ENCODE data around the gene HEMK1.

HEMK1 gene

DNA sequence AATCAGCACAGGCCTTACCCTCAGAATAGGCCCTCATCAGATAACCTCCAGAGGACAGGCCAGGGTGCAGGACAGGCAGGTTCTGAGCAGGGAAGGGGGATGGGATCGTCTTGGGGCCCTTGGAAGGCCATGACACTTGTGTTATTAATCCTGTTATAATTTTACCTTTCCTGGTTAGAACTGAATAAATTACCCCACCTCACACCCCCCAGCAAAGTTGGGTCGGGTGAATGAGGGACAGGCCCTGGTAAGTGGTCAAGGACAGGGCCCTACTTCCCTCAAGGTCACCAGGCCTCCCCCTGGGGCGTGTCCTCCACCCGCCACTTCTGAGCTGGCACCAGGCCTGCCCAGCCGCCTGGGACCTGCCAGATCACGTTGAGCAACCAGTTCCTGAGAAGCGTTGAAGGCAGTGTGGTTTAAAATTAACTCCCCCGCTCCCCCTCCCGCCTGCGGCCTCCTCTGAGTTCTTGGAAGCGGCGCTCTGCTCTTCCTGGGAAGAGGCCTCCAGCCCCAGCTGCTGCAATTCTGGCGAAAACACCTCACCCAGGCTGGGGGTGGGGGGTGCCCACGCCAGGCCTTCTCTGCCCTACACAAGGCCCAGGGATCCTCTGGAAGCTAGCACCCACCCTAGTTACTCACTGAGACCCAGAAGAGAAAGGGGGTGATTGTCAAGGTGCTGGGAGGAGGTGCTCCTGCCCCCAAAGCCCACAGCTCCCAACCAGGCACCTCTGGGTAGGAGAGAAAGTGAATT lies 31.7 kb downstream of the HEMK1 start:
- peak; percentile 95 for DNase-seq (ENCODE audit: low spot score)

- no peak for DNase-seq (ENCODE audit: low spot score)
Observed at GRCh38 chr3:50602595-50603191, 33.4 kb downstream of the HEMK1 start.

DNA sequence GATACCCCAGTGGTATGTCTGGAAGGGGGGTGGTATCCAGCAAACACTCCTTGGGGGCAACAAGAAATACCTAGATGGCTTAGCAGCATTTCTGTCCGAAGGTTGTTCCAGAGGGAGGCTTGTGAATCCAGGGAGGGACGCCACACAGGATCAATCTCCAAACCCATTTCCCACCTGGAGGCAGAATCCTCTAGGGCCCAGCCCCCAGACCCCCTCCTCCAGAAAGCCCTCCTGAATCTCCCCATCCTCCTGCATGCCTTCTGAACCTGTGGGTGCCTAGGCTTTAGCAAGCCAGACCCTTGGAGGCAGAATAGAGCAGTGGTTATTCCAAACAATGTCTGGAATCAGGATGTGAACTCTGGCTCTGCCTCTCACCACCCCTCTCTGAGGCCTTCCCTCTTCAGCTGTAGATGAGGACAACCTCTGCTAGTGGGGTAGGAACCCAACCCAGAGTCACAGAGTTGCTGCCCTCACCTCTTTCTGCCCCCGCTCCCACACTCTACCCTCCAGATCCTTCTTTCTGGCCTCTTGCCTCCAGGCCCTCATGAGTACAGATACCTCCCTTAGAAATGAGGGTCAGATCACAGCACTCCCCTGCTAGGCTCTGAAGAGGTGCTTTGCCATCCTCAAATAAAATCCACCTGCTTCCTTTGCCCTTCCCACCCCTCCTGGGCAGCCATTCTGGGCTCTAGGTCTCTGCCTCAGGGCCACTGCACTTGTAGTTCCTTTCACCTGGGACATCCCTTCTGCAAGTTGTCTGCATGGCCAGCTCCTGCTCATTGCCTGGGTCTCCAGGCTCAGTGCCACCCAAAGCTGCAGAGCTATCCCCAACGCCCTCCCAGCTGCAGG lies 34.2 kb downstream of the HEMK1 start:
- DNase-seq (ENCODE audit: low spot score): no peak

DNA sequence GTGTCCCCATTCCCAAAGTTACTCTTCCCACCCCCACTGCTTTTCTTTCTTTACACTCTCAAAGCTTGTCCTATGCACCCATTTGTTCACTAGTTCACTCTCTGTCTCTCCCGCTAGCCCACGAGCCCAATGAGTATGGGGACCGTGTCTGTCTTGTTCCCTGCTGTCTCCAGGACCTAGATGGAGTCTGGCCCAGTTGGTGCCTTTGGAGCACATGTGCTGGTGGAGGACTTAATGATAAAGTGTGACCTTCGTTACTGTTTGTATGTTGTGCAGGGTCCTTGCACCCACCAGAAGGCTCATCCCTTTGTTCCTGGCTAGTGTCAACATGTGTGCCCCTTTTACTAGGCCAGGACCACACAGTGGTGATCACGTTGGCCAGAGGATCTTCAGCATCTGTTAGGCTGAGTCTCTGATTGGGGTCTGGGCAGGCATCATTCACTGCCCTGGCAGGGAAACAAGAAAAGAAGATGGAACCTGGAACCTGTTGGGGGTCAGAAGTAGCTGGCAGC lies 34.8 kb downstream of the HEMK1 start:
- DNase-seq (ENCODE audit: low spot score): no peak

DNA sequence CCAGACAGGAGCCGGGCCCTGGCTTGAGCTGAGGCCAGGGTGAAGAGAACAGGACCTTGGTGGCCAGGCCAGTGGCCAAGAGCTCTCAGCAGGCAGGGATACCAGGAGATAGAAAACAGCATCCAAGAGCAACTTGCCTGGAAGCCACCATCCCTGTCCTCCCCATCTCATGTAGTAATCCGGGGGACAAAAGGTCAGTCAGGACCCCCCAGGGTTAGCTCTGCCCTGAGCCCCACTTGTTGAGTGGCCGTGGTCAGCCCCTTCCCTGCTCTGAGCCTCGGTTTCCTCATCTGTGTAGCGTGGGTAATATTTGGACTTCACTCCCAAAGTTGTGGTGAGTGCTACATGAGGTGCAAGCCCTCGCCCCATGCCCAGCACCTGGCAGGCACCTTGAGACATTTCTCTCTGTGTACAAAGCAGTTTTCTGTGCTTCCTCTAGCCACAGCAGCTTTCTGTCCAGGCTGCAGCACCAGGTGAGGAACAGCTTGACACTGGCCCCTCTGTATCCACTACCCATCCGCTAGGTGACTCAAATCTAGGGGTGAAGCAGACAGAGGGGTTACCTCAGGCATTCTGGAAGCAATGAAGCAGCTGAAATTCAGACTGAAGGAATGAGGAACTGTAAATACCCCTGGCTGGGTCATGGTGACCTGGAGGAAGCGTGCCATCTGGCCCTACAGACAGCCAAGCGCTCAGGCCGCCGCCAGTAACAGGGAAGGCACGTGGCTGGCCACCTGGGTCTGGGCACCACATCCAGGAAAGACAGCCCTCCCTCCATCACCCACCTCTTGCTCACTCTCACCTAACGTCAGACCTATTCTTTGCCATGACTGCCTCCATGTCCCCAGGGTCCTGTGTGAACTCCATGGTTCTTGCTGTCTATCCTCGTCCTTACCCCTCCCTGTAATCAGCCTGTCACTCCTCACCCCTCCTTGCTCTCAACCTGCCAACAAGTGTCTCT lies 35.6 kb downstream of the HEMK1 start:
- DNase-seq (ENCODE audit: low spot score): no peak

- DNase-seq (ENCODE audit: low spot score): no peak
Observed at GRCh38 chr3:50605901-50606326, 36.6 kb downstream of the HEMK1 start.

DNA sequence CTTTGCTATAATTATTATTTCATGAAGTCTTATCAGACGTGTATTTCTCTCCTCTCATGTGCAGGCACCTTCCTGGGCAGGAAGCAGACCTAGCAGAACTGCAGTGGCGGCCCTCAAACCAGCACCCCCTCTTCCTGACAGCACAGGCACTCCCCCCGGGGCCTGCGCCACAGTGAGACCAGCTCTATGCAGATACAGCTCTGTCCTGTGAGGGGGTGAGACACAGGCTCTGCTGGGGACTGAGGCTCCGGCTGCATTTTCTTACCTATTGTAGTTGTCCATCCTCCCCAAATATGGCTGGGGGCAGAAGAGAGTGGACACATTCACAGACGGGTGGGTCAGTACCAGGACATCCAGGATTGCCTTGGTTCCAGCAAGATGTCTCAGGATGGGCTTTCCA lies 37.3 kb downstream of the HEMK1 start:
- no peak for DNase-seq (ENCODE audit: low spot score)

DNA sequence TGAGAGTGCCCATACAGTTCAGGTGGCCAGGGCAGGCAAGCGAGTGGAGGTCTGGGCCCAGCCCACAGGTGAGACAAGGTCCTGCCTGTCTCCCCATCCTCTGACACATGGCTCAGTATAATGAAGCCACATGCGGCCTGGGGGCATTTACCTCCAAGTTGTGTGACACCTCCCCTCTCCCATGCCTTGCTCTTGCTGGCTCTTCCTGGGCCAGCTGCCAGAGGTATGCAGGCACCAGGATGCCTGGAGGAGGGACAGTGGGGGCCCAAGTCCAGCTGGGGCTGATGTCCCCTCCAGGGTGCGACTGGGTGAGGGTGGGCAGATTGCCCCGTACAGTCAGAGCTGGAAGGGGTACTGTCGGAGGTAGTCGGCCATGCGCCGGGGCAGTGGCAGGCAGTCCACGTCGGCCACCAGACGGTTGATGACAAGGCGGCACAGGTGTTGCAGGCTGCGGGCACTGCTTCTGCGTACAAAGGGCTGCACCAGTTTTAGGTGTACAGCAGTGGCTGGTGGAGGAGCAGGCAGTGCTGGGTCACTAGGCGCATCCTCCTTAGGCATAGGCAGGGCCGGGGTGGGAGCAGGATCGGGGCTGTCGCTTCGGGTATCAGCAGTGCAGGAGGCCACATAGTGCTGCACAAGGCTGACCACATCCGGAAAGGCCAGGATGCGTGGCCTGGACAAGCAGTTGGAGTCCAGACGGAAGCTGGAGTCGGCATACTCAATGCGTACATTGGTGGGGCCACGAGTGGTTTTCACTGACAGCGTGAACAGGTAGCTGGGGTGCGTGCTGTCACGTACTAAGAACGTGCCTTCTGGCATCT lies 38.2 kb downstream of the HEMK1 start:
- DNase-seq (ENCODE audit: low spot score): no peak

- DNase-seq (ENCODE audit: low spot score): no peak
Observed at GRCh38 chr3:50608278-50608677, 39.0 kb downstream of the HEMK1 start.

DNA sequence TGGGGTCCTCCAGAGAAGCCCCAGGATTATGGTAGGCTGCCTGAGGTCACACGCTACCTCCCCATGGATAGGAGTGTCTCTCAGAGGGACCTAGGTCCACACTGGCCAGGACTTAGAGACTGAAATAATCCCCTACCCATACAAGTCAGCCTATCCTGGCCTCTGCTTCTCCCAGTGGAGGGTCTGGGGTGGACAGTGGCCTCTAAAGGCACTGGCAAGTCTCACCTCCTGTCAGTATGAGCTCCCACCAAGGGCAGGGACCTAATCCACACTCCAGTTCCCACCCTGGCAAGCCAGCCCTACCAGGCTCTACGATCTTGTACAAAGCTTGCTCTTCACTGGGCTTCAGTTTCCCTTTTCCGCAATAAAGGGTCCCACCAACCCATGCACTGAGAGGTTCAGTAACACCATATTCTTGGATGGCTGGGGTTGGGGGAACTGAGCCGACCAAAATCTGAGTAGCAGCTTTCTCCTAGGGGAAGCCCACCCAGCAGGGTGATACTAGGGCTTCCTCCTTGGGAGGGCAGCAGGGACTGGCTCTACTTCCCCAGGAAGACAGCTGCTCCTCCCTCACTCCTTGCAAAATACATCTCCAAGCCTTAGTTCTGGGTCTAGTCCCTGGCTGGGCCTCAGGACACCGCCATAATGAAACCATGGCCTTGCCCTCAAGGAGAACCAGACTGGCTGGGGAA lies 39.9 kb downstream of the HEMK1 start:
- DNase-seq (ENCODE audit: low spot score): no peak

DNA sequence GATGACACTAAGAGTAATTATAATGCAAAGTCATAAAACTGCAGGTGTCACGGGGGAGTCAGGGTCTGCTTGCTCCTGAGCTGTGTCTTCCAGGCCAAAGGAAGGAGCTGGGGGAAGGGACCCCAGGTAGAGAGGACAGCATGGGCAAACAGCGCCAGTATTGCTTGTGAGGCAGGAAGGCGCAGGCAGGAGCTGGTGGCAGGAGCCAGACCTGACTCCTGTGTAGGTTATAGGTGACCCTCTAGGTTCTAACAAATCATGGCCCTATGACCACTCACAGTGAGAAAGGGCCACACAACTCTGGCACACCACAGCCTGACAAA lies 40.4 kb downstream of the HEMK1 start:
- no peak for DNase-seq (ENCODE audit: low spot score)

GRCh38 chr3:50610181-50610971 lies 41.1 kb downstream of the HEMK1 start:
- DNase-seq (ENCODE audit: low spot score): no peak

GRCh38 chr3:50610992-50611463 lies 41.7 kb downstream of the HEMK1 start:
- DNase-seq (ENCODE audit: low spot score): no peak

GRCh38 chr3:50611464-50612233 lies 42.3 kb downstream of the HEMK1 start, which contains the start of gene CISH:
Gene CISH (minus strand): TSS chr3:50611774. CDS start chr3:50611650, 124 bp downstream.
- peak; percentile 96 for DNase-seq (ENCODE audit: low spot score)

GRCh38 chr3:50612234-50612882 lies 43.0 kb downstream of the HEMK1 start:
- DNase-seq (ENCODE audit: low spot score): no peak

- DNase-seq (ENCODE audit: low spot score): no peak
Observed at GRCh38 chr3:50612970-50613846, 43.9 kb downstream of the HEMK1 start.

DNA sequence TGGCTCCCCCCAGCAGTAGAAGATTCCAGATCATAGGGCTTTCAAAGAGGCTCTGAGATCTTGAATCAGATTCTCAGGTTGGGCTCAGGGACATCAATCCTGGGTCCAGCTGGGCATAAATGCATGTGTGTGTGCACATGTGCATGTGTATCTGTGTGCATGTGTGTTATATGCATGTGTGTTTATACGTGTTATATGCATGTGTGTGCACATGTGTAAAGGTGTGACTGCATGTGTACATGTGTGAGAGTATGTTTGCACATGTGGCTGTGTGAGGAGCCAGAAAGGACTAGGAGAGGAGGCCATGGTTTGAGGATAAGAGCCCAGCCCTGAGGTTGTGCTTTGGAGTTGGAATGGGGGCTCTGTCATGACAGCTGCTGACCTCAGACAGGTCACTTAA lies 45.9 kb downstream of the HEMK1 start:
- no peak for DNase-seq (ENCODE audit: low spot score)
